ENCODE results near the gene PDHX.
A peak's percentile ranks its signal among the peaks of the same experiment; 100 is the strongest.
"Not testable (repeated sequence)": the region's sequence is repeated elsewhere in the genome, so short reads cannot be mapped to it uniquely, and the experiment has no call there.

The PDHX gene

GRCh38 chr11:34916015-34916842, at the start of gene PDHX, which contains the start of gene APIP:
Gene PDHX (plus strand): TSS chr11:34916618. CDS start chr11:34916656, 38 bp downstream.
Gene APIP (minus strand): TSS chr11:34916379. CDS start chr11:34916284, 95 bp downstream.
- peak; percentile 99 for DNase-seq (ENCODE audit: low read depth)

GRCh38 chr11:34869425-34869824, 47.0 kb upstream of the PDHX start:
- peak; percentile 18 for DNase-seq (ENCODE audit: low read depth)

GRCh38 chr11:34870548-34871196, 45.7 kb upstream of the PDHX start:
- no peak for DNase-seq (ENCODE audit: low read depth)

- no peak for DNase-seq (ENCODE audit: low read depth)
These were observed 42.2 kb upstream of the PDHX start for GRCh38 chr11:34874202-34874601.

- DNase-seq (ENCODE audit: low read depth) = no peak
These were observed 38.9 kb upstream of the PDHX start for GRCh38 chr11:34877375-34877975.

GRCh38 chr11:34881900-34882299, 34.5 kb upstream of the PDHX start:
- DNase-seq (ENCODE audit: low read depth) = no peak

GRCh38 chr11:34886609-34887008, 29.8 kb upstream of the PDHX start:
- DNase-seq (ENCODE audit: low read depth) = no peak

GRCh38 chr11:34887260-34887659, 29.2 kb upstream of the PDHX start:
- DNase-seq (ENCODE audit: low read depth) = no peak

GRCh38 chr11:34890089-34890488, 26.3 kb upstream of the PDHX start:
- peak; percentile 46 for DNase-seq (ENCODE audit: low read depth)

GRCh38 chr11:34890812-34891211, 25.6 kb upstream of the PDHX start:
- peak; percentile 75 for DNase-seq (ENCODE audit: low read depth)

- DNase-seq (ENCODE audit: low read depth) = no peak
These were observed 24.8 kb upstream of the PDHX start for GRCh38 chr11:34891611-34892010.

- DNase-seq (ENCODE audit: low read depth) = no peak
These were observed 23.0 kb upstream of the PDHX start for GRCh38 chr11:34893416-34893815.

- DNase-seq (ENCODE audit: low read depth) = not testable (repeated sequence)
These were observed 20.2 kb upstream of the PDHX start for GRCh38 chr11:34896191-34896590.

GRCh38 chr11:34897171-34897870, 19.1 kb upstream of the PDHX start:
- no peak for DNase-seq (ENCODE audit: low read depth)

- DNase-seq (ENCODE audit: low read depth) = no peak
These were observed 17.9 kb upstream of the PDHX start for GRCh38 chr11:34898474-34898873.

- DNase-seq (ENCODE audit: low read depth) = peak; percentile 9
These were observed 16.8 kb upstream of the PDHX start for GRCh38 chr11:34899633-34900016.

GRCh38 chr11:34904421-34904955, 11.9 kb upstream of the PDHX start:
- DNase-seq (ENCODE audit: low read depth) = peak; percentile 4

- no peak for DNase-seq (ENCODE audit: low read depth)
These were observed 10.8 kb upstream of the PDHX start for GRCh38 chr11:34905666-34906065.

- DNase-seq (ENCODE audit: low read depth) = peak; percentile 29
These were observed 8.4 kb upstream of the PDHX start for GRCh38 chr11:34907934-34908593.

- no peak for DNase-seq (ENCODE audit: low read depth)
These were observed 7.0 kb upstream of the PDHX start for GRCh38 chr11:34909415-34909814.

- DNase-seq (ENCODE audit: low read depth) = no peak
These were observed 6.5 kb upstream of the PDHX start for GRCh38 chr11:34909955-34910354.

- DNase-seq (ENCODE audit: low read depth) = no peak
These were observed 5.6 kb upstream of the PDHX start for GRCh38 chr11:34910817-34911216.

Measured in ELR (cell line).